Testis (tissue), 3 donors: Measurements from ENCODE around the gene OAF. TPM values are rescaled to one million over a fixed set of nuclear protein-coding genes. Genes with fewer than 3 reads are reported as not detected.

Experiments used
- DNase-seq: peaks from one replicate; pipeline ENCODE4 v3.0.0-alpha.2; 2019
- H3K27ac ChIP-seq, 2 donors: fragments of 200-600 bp; sonication (generic); one replicate each; pipeline ENCODE4 v1.5.1; 2019
- H3K27me3 ChIP-seq: fragments of 200-600 bp; sonication (generic); one replicate; pipeline ENCODE4 v1.5.1; 2019
- H3K36me3 ChIP-seq: fragments of 200-600 bp; sonication (generic); one replicate; pipeline ENCODE4 v1.5.1; 2017; ENCODE audit warnings: low read depth; ENCODE audit errors: missing control alignments
- H3K4me1 ChIP-seq: fragments of 200-600 bp; sonication (generic); one replicate; pipeline ENCODE4 v1.5.1; 2019
- H3K4me3 ChIP-seq, 2 donors: fragments of 200-600 bp; sonication (generic); one replicate each; pipeline ENCODE4 v1.5.1; 2017 to 2019
- H3K9me3 ChIP-seq: fragments of 200-600 bp; sonication (generic); one replicate; pipeline ENCODE4 v1.5.1; 2017
- CTCF ChIP-seq, 3 experiments: fragments of 450-650 bp in 2 of 3; fragments of 200-600 bp in 1 of 3; sonication (generic) in 1 of 3; IDR thresholded peaks; one replicate each; pipeline ENCODE4 v1.5.1; 2016 to 2019; ENCODE audit warnings: antibody characterized with exemption in 3 of 3, mild to moderate bottlenecking in 2 of 3, moderate library complexity in 1 of 3
- POLR2A ChIP-seq: fragments of 450-650 bp; IDR thresholded peaks from one replicate; pipeline ENCODE4 v1.6.1; 2017; ENCODE audit warnings: antibody characterized with exemption, mild to moderate bottlenecking, moderate library complexity
- WGBS, 2 donors: methylation state at CpG; one replicate each; pipeline ENCODE4 v1.1.5; 2018; 5-methylcytosine and 5-hydroxymethylcytosine counted together
- intact Hi-C: fragments of 100-400 bp; cut with DNase I; formaldehyde crosslinking; loops from one replicate; pipeline ENCODE4 v1.15.1; 2023; ENCODE audit warnings: low total_unique reads
- polyA plus RNA-seq: library from polyadenylated mRNA; stranded (reverse); fragments of 350-450 nt; fragmentation: Illumina TruSeq; extraction: RNeasy Lipid Tissue Mini Kit (QIAGEN cat#74804); gene quantifications from one replicate; pipeline ENCODE4 v1.2.3, GENCODE V29; 2014; ENCODE audit warnings: low read depth, low replicate concordance; ENCODE audit not compliant: insufficient read depth
- total RNA-seq, 2 donors: library from RNA; depleted of rRNA; stranded (reverse); fragments of >200 nt; gene quantifications; one replicate each; pipeline ENCODE4 v1.2.3, GENCODE V29; 2016

Gene OAF
- total and polyA plus RNA-seq, 3 donors from 2014 or later, result 8.5 to 22.6 (median 11.0) TPM

GRCh38 chr11:120239713-120240640 is 29.1 kb downstream of the OAF start, which contains the start of gene POU2F3:
POU2F3 (plus strand) TSS chr11:120240140; CDS start chr11:120240344, 204 bp downstream.
- no peak within 1 kb of the TSS for H3K4me3 ChIP-seq
- intact Hi-C loops, result no loop called here
- WGBS, 2 donors, result 7 to 8% methylated on average over 22 to 66 of the region's 66 CpGs
- H3K27me3 ChIP-seq, result no peaks in the 10 kb centered on the region
- no peak for TF ChIP-seq POLR2A
- TF ChIP-seq CTCF (IDR thresholded peaks at IDR 0.05), result no peak
- H3K4me1 ChIP-seq, result no peaks in the 10 kb centered on the region
- no peaks in the 10 kb centered on the region for H3K9me3 ChIP-seq
- H3K27ac ChIP-seq, result no peak within 1 kb of the TSS
- DNase-seq, result no peak
- H3K36me3 ChIP-seq, result no peaks in the 10 kb centered on the region

GRCh38 chr11:120240866-120241265 is 30.0 kb downstream of the OAF start:
- WGBS, 2 donors, result 90 to 92% methylated on average over 2 of the region's 2 CpGs
- Histone ChIP-seq H3K27ac (no peak overlapping the region), H3K4me3 (no peak overlapping the region), H3K4me1 (no peaks in the 10 kb centered on the region), H3K27me3 (no peaks in the 10 kb centered on the region), H3K9me3 (no peaks in the 10 kb centered on the region), H3K36me3 (no peaks in the 10 kb centered on the region)
- DNase-seq, result no peak
- intact Hi-C loops, result no loop called here
- TF ChIP-seq CTCF (IDR thresholded peaks at IDR 0.05) (no peak), POLR2A (no peak)

GRCh38 chr11:120241277-120241676 is 30.4 kb downstream of the OAF start:
- intact Hi-C loops, result no loop called here
- no peak overlapping the region for H3K4me3 ChIP-seq
- no peaks in the 10 kb centered on the region for H3K4me1 ChIP-seq
- no peak overlapping the region for H3K27ac ChIP-seq
- no peaks in the 10 kb centered on the region for H3K36me3 ChIP-seq
- no peaks in the 10 kb centered on the region for H3K9me3 ChIP-seq
- no peak for DNase-seq
- no peaks in the 10 kb centered on the region for H3K27me3 ChIP-seq
- TF ChIP-seq CTCF (IDR thresholded peaks at IDR 0.05), result no peak
- no peak for TF ChIP-seq POLR2A
- WGBS, 2 donors, result 97% methylated on average over 7 of the region's 7 CpGs

GRCh38 chr11:120243221-120243620 is 32.4 kb downstream of the OAF start:
- intact Hi-C loops, result no loop called here
- Histone ChIP-seq H3K36me3 (no peaks in the 10 kb centered on the region), H3K27me3 (no peaks in the 10 kb centered on the region), H3K4me1 (no peaks in the 10 kb centered on the region), H3K4me3 (no peak overlapping the region), H3K27ac (no peak overlapping the region), H3K9me3 (no peaks in the 10 kb centered on the region)
- 81 to 83% methylated on average over 2 to 4 of the region's 4 CpGs for WGBS, 2 donors
- TF ChIP-seq CTCF (IDR thresholded peaks at IDR 0.05) (no peak), POLR2A (no peak)
- no peak for DNase-seq
